Neural progenitor cell (in vitro differentiated cells): ENCODE measurements around the gene OTOP3.

Experiments
- EZH2 ChIP-seq: fragments of 200-600 bp; sonication (generic); IDR thresholded peaks from 2 replicates; pipeline ENCODE4 v1.6.1; 2017; ENCODE audit warnings: antibody characterized with exemption, mild to moderate bottlenecking, moderate library complexity
- TF ChIP-seq, protein P1 (sequence below): fragments of 200-600 bp; sonication (generic); IDR thresholded peaks from 2 replicates; pipeline ENCODE4 v1.5.1; 2017; ENCODE audit warnings: antibody characterized with exemption, mild to moderate bottlenecking

DNA sequence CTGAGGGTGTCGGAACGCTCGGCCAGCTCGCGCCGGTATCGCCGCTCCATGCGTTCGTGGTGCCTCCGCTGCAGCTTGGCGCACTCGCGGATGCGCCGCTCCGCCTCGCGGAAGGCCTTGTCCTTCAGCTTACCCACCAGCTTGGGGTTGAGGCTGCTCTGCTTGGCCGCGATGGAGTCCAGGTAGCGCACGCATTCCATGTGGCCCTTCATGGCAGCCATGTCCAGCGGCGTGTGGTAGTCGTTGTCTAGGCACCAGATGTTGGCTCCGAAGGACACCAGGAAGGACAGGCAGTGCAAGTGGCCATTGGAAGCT lies 15.4 kb upstream of the OTOP3 start:
- TF ChIP-seq, protein P1, sequence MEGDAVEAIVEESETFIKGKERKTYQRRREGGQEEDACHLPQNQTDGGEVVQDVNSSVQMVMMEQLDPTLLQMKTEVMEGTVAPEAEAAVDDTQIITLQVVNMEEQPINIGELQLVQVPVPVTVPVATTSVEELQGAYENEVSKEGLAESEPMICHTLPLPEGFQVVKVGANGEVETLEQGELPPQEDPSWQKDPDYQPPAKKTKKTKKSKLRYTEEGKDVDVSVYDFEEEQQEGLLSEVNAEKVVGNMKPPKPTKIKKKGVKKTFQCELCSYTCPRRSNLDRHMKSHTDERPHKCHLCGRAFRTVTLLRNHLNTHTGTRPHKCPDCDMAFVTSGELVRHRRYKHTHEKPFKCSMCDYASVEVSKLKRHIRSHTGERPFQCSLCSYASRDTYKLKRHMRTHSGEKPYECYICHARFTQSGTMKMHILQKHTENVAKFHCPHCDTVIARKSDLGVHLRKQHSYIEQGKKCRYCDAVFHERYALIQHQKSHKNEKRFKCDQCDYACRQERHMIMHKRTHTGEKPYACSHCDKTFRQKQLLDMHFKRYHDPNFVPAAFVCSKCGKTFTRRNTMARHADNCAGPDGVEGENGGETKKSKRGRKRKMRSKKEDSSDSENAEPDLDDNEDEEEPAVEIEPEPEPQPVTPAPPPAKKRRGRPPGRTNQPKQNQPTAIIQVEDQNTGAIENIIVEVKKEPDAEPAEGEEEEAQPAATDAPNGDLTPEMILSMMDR: no peak
- no peak for TF ChIP-seq EZH2
